NOMO-1 (cell line): ENCODE measurements around the gene RANGRF.
A peak's percentile ranks its signal among the peaks of the same experiment; 100 is the strongest.

ENCODE experiments used
- DNase-seq, 2 experiments: peaks; one replicate each; lab custom pipeline; 2025; ENCODE audit not compliant: unreplicated experiment in 2 of 2; lab: John Stamatoyannopoulos, UW

RANGRF gene

GRCh38 chr17:8312726-8313600, 24.5 kb downstream of the RANGRF start:
- no peak for DNase-seq

GRCh38 chr17:8314797-8315763, 26.6 kb downstream of the RANGRF start:
- DNase-seq: no peak

GRCh38 chr17:8315764-8316217, 27.3 kb downstream of the RANGRF start:
- no peak for DNase-seq

GRCh38 chr17:8318010-8318935, 29.8 kb downstream of the RANGRF start:
- no peak for DNase-seq

- DNase-seq: no peak
Observed at GRCh38 chr17:8320262-8320661, 31.8 kb downstream of the RANGRF start.

- no peak for DNase-seq
Observed at GRCh38 chr17:8320990-8321389, 32.5 kb downstream of the RANGRF start.

- no peak for DNase-seq
Observed at GRCh38 chr17:8322061-8322460, 33.6 kb downstream of the RANGRF start.

GRCh38 chr17:8324132-8324531, 35.7 kb downstream of the RANGRF start:
- no peak for DNase-seq

GRCh38 chr17:8324923-8325322, 36.5 kb downstream of the RANGRF start:
- DNase-seq: no peak

- peak; percentile 33 to 46 for DNase-seq
Observed at GRCh38 chr17:8326511-8327302, 38.2 kb downstream of the RANGRF start.

GRCh38 chr17:8327303-8327649, 38.8 kb downstream of the RANGRF start:
- no peak for DNase-seq

GRCh38 chr17:8332128-8332527, 43.7 kb downstream of the RANGRF start:
- DNase-seq: no peak

- DNase-seq: no peak
Observed at GRCh38 chr17:8332688-8333087, 44.2 kb downstream of the RANGRF start.

GRCh38 chr17:8333281-8333680, 44.8 kb downstream of the RANGRF start:
- no peak for DNase-seq

GRCh38 chr17:8337802-8338752, 49.6 kb downstream of the RANGRF start:
- peak; percentile 66 to 83 for DNase-seq

- no peak for DNase-seq
Observed at GRCh38 chr17:8338753-8339140, 50.3 kb downstream of the RANGRF start.

- no peak for DNase-seq
Observed at GRCh38 chr17:8339540-8339939, 51.1 kb downstream of the RANGRF start, which contains the start of gene ODF4. Gene ODF4, plus strand, starts transcription at chr17:8339840. Its CDS starts 212 bp downstream, at chr17:8340052.
